H1 (cell line): ENCODE data around the gene CCK. TPM values are rescaled to one million over a fixed set of nuclear protein-coding genes. Genes with fewer than 3 reads are reported as not detected.

Experiments
- CTCF ChIA-PET: fragments of 300-600 bp; sonication (Branson Sonifier 250); formaldehyde crosslinking; loops from one replicate; lab custom pipeline; 2021; ENCODE audit not compliant: partially characterized antibody; lab: Charles Lee
- POLR2A ChIA-PET: fragments of 300-600 bp; sonication (Branson Sonifier 250); formaldehyde crosslinking; loops from one replicate; lab custom pipeline; 2021; ENCODE audit warnings: inconsistent platforms; ENCODE audit not compliant: partially characterized antibody; lab: Charles Lee
- DNase-seq, 2 experiments: peaks; one replicate each; pipeline versions ENCODE4 v3.0.0 to v3.0.0-alpha.2; 2010 to 2022; ENCODE audit warnings: low spot score in 2 of 2, low read depth in 1 of 2, mixed read lengths in 1 of 2
- FAIRE-seq: peaks from 2 replicates; lab custom pipeline; 2011; peaks lifted over from hg19 to GRCh38; lab: Jason Lieb, UNC
- H2AFZ ChIP-seq: 2 replicates; pipeline ENCODE4 v1.8.1; 2012; ENCODE audit warnings: low read length, inconsistent platforms
- H2AK5ac ChIP-seq: 2 replicates; pipeline ENCODE4 v1.6.1; 2013; ENCODE audit warnings: low read depth, low read length
- H2BK120ac ChIP-seq: replicated peaks from 2 replicates; pipeline ENCODE3; 2013; ENCODE audit warnings: low read depth, low read length, inconsistent platforms
- H2BK12ac ChIP-seq: 2 replicates; pipeline ENCODE4 v1.6.1; 2013; ENCODE audit warnings: low read depth, low read length
- H2BK15ac ChIP-seq: 2 replicates; pipeline ENCODE4 v1.6.1; 2013; ENCODE audit warnings: low read length
- H2BK20ac ChIP-seq: 2 replicates; pipeline ENCODE4 v1.6.1; 2013; ENCODE audit warnings: low read length
- H2BK5ac ChIP-seq: 2 replicates; pipeline ENCODE4 v1.6.1; 2013; ENCODE audit warnings: low read depth, low read length
- H3K14ac ChIP-seq: 2 replicates; pipeline ENCODE4 v1.6.1; 2013; ENCODE audit warnings: inconsistent platforms; ENCODE audit not compliant: insufficient read length
- H3K18ac ChIP-seq: 2 replicates; pipeline ENCODE4 v1.6.1; 2013; ENCODE audit warnings: low read length; ENCODE audit errors: extremely low read depth
- H3K23ac ChIP-seq: 2 replicates; pipeline ENCODE4 v1.6.1; 2013; ENCODE audit warnings: inconsistent platforms; ENCODE audit not compliant: insufficient read length
- H3K23me2 ChIP-seq: 2 replicates; pipeline ENCODE4 v1.6.1; 2013; ENCODE audit warnings: low read depth, low read length
- H3K27ac ChIP-seq: 2 replicates; pipeline ENCODE4 v1.6.1; 2011; ENCODE audit warnings: low read depth, low read length, inconsistent platforms
- H3K27me3 ChIP-seq, 4 experiments: replicated peaks in 1 of 4; 1 replicate in 1 of 4; 2 replicates in 3 of 4; pipeline versions ENCODE4 v1.6.1 to v1.8.1; 2011 to 2013; ENCODE audit warnings: low read length in 3 of 4, mild to moderate bottlenecking in 3 of 4, inconsistent platforms in 2 of 4, mixed read lengths in 2 of 4, moderate library complexity in 1 of 4; ENCODE audit not compliant: control insufficient read depth in 3 of 4, insufficient read depth in 3 of 4; ENCODE audit errors: extremely low read depth in 1 of 4
- H3K36me3 ChIP-seq, 4 experiments: 2 replicates each; pipeline versions ENCODE4 v1.6.1 to v1.8.1; 2011 to 2013; ENCODE audit warnings: mild to moderate bottlenecking in 4 of 4, low read length in 3 of 4, moderate library complexity in 2 of 4, control low read depth in 1 of 4, inconsistent platforms in 1 of 4; ENCODE audit not compliant: insufficient read depth in 4 of 4, control insufficient read depth in 2 of 4
- H3K4ac ChIP-seq: replicated peaks from 2 replicates; pipeline ENCODE3; 2013; ENCODE audit warnings: low read length, low read depth, mixed read lengths, inconsistent platforms; ENCODE audit not compliant: insufficient read length
- H3K4me1 ChIP-seq, 4 experiments: replicated peaks in 1 of 4; 1 replicate in 1 of 4; 2 replicates in 3 of 4; pipeline versions ENCODE4 v1.6.1 to v1.8.1; 2011 to 2013; ENCODE audit warnings: low read length in 3 of 4, inconsistent platforms in 2 of 4, mixed read lengths in 1 of 4; ENCODE audit not compliant: insufficient read depth in 4 of 4, control insufficient read depth in 3 of 4
- H3K4me2 ChIP-seq, 2 experiments: 2 replicates each; pipeline versions ENCODE4 v1.6.1 to v1.8.1; 2011 to 2013; ENCODE audit warnings: low read depth in 2 of 2, low read length in 2 of 2, control low read depth in 1 of 2, inconsistent platforms in 1 of 2, mild to moderate bottlenecking in 1 of 2; ENCODE audit not compliant: insufficient read depth in 1 of 2
- H3K4me3 ChIP-seq, 4 experiments: fragments of 200-600, 300-600 bp in 1 of 4; sonication (generic), shearing (Covaris generic), sonication (Bioruptor Twin) in 1 of 4; 2 replicates each; pipeline versions ENCODE4 v1.5.1 to v1.8.1; 2011 to 2016; ENCODE audit warnings: low read length in 4 of 4, low read depth in 3 of 4, control low read depth in 2 of 4, inconsistent platforms in 2 of 4, mild to moderate bottlenecking in 2 of 4, mixed read lengths in 1 of 4, moderate library complexity in 1 of 4; ENCODE audit not compliant: insufficient read depth in 2 of 4; ENCODE audit errors: extremely low read depth in 1 of 4
- H3K56ac ChIP-seq: replicated peaks from 2 replicates; pipeline ENCODE3; 2013; ENCODE audit warnings: low read depth, mild to moderate bottlenecking, mixed read lengths, low read length, inconsistent platforms; ENCODE audit not compliant: insufficient read length
- H3K79me1 ChIP-seq: 2 replicates; pipeline ENCODE4 v1.6.1; 2013; ENCODE audit warnings: low read depth, low read length, control low read depth
- H3K79me2 ChIP-seq, 2 experiments: 2 replicates each; pipeline versions ENCODE4 v1.6.1 to v1.8.1; 2012 to 2013; ENCODE audit warnings: low read length in 2 of 2, mild to moderate bottlenecking in 2 of 2, inconsistent platforms in 1 of 2; ENCODE audit not compliant: insufficient read depth in 2 of 2, control insufficient read depth in 1 of 2
- H3K9ac ChIP-seq, 4 experiments: replicated peaks in 1 of 4; 1 replicate in 1 of 4; 2 replicates in 3 of 4; pipeline versions ENCODE4 v1.6.1 to v1.8.1; 2011 to 2013; ENCODE audit warnings: low read depth in 3 of 4, low read length in 3 of 4, control low read depth in 2 of 4, mild to moderate bottlenecking in 2 of 4, moderate library complexity in 2 of 4, inconsistent platforms in 1 of 4; ENCODE audit errors: extremely low read depth in 1 of 4
- H3K9me3 ChIP-seq, 2 experiments: 2 replicates each; pipeline versions ENCODE4 v1.6.1 to v1.8.1; 2012 to 2013; ENCODE audit warnings: mild to moderate bottlenecking in 2 of 2, moderate library complexity in 2 of 2, control low read depth in 1 of 2, inconsistent platforms in 1 of 2, low read depth in 1 of 2, low read length in 1 of 2, mixed read lengths in 1 of 2; ENCODE audit not compliant: insufficient read depth in 2 of 2
- H4K20me1 ChIP-seq, 2 experiments: replicated peaks in 1 of 2; 2 replicates each; pipeline versions ENCODE3 to v1.8.1; 2011 to 2013; ENCODE audit warnings: inconsistent platforms in 2 of 2, low read length in 2 of 2, mild to moderate bottlenecking in 1 of 2; ENCODE audit not compliant: insufficient read depth in 2 of 2, control insufficient read depth in 1 of 2
- H4K5ac ChIP-seq: 2 replicates; pipeline ENCODE4 v1.6.1; 2013; ENCODE audit warnings: low read length, low read depth, mixed read lengths, inconsistent platforms; ENCODE audit not compliant: insufficient read length
- H4K8ac ChIP-seq: 2 replicates; pipeline ENCODE4 v1.8.0; 2013; ENCODE audit warnings: mild to moderate bottlenecking, moderate library complexity, low read length, inconsistent platforms; ENCODE audit not compliant: insufficient read depth; ENCODE audit errors: extremely low read depth
- H4K91ac ChIP-seq: replicated peaks from 2 replicates; pipeline ENCODE3; 2013; ENCODE audit warnings: low read length, mixed read lengths, inconsistent platforms; ENCODE audit not compliant: insufficient read length
- EZH2 ChIP-seq: fragments of 200-600 bp; sonication (generic); IDR thresholded peaks from 2 replicates; pipeline ENCODE4 v1.7.1; 2012; ENCODE audit warnings: low read depth, mild to moderate bottlenecking, moderate library complexity, low read length, inconsistent platforms; ENCODE audit not compliant: severe bottlenecking
- WGBS, 2 experiments: shearing (Covaris generic) in 1 of 2; methylation state at CpG; one replicate each; pipeline versions ENCODE4 v1.1.6 to v1.1.7; 2013 to 2015; ENCODE audit warnings: low lambda C conversion rate in 2 of 2, mixed read lengths in 2 of 2, inconsistent platforms in 1 of 2, low coverage in 1 of 2, missing lambda C conversion rate in 1 of 2; ENCODE audit not compliant: insufficient replicate concordance in 2 of 2, insufficient coverage in 1 of 2, insufficient read length in 1 of 2; ENCODE audit errors: extremely low coverage in 1 of 2, missing lambda C conversion rate in 1 of 2; 5-methylcytosine and 5-hydroxymethylcytosine counted together
- long read RNA-seq, 2 experiments: library from RNA in 1 of 2; library from capped mRNA in 1 of 2; stranded (forward); transcript quantifications; one replicate each; pipeline ENCODE4 v2.0.0, GENCODE V29; 2021; ENCODE audit warnings: inconsistent platforms in 1 of 2
- polyA minus RNA-seq, 3 experiments: library from RNA; depleted of rRNA, polyadenylated mRNA; stranded (reverse); fragments of >200 nt; gene quantifications; 1 replicate in 2 of 3; 2 replicates in 1 of 3; pipeline ENCODE4 v1.2.3, GENCODE V29; 2011
- polyA plus RNA-seq, 7 experiments: library from polyadenylated mRNA; depleted of rRNA in 3 of 7; stranded (reverse) in 5 of 7; unstranded in 2 of 7; fragments of >200 nt in 5 of 7; fragments of 200-250 nt in 2 of 7; gene quantifications; 1 replicate in 5 of 7; 2 replicates in 1 of 7; 4 replicates in 1 of 7; pipeline versions ENCODE4 v1.2.1 to v1.2.3, GENCODE V29; 2011 to 2013; ENCODE audit warnings: missing spikeins in 2 of 7, mixed read lengths in 2 of 7
- total RNA-seq: library from RNA; stranded (reverse); fragmentation: NEBNext Ultra II Directional; extraction: Animal tissue kit (Norgen Biotek cat#: 25700); gene quantifications from 2 replicates; pipeline ENCODE4 v1.2.1, GENCODE V29; 2021

Gene CCK
- total RNA-seq (0.99 and 2.4 TPM in 2 replicates), polyA plus RNA-seq (2011; rRNA removed) (2.8 and 3.5 TPM in 2 replicates), polyA minus RNA-seq (2011; rRNA and poly(A)+ RNA removed) (0.46 TPM in 1 of 2 replicates, not detected in the other)
- 2.3 TPM for polyA plus RNA-seq (2011; cell fraction: cytosol; rRNA removed)
- 1.7 TPM for polyA plus RNA-seq (2011; cell fraction: nucleus; rRNA removed)
- 1.0 to 1.7 TPM (median 1.5 TPM) in 4 replicates for polyA plus RNA-seq (2012, experiment 1 of 2)
- polyA plus RNA-seq (2012, experiment 2 of 2), result 0.93 TPM
- polyA plus RNA-seq (2013, experiment 1 of 2), result 0.55 TPM
- polyA plus RNA-seq (2013, experiment 2 of 2), result 0.99 TPM
- not detected for polyA minus RNA-seq (2011; cell fraction: cytosol; rRNA and poly(A)+ RNA removed)
- polyA minus RNA-seq (2011; cell fraction: nucleus; rRNA and poly(A)+ RNA removed), result 1.3 TPM
- long read RNA-seq, experiment 1, result 0 reads
- long read RNA-seq, experiment 2, result 0 reads

GRCh38 chr3:42266085-42266484 is at the start of gene CCK:
TSS of gene CCK (minus strand) at chr3:42266185. CDS start at chr3:42263630, 2,555 bp downstream.
- H3K79me1 ChIP-seq, result no peaks in the 10 kb centered on the region
- peaks cover 0 to 4% of the 10 kb centered on the region in 2 experiments; a peak in 2 of 4 replicates for H3K9me3 ChIP-seq
- TF ChIP-seq EZH2, result no peak
- no peak within 1 kb of the TSS for H3K9ac ChIP-seq
- no peak within 1 kb of the TSS for H3K4me2 ChIP-seq
- DNase-seq (no peak), FAIRE-seq (no peak)
- H3K79me2 ChIP-seq, result no peaks in the 10 kb centered on the region
- no peak within 1 kb of the TSS for H2BK12ac ChIP-seq
- no peak within 1 kb of the TSS for H3K56ac ChIP-seq
- H2AFZ ChIP-seq, result no peak within 1 kb of the TSS; the same call in 1 of the 2 replicates
- no peak within 1 kb of the TSS for H2BK15ac ChIP-seq
- H4K20me1 ChIP-seq, result no peaks in the 10 kb centered on the region
- no peak within 1 kb of the TSS for H2BK120ac ChIP-seq
- WGBS, 2 experiments, result 88% methylated on average over 8 of the region's 16 CpGs; no CpG with 5 or more reads in 1 of the 2 experiments
- H3K36me3 ChIP-seq, result no peaks in the 10 kb centered on the region
- H3K4me3 ChIP-seq, result no peak within 1 kb of the TSS
- H4K8ac ChIP-seq, result peak within 1 kb of the TSS; percentile 6; the same call in 1 of the 2 replicates
- no peak within 1 kb of the TSS for H3K14ac ChIP-seq
- H2BK5ac ChIP-seq, result no peak within 1 kb of the TSS
- ChIA-PET CTCF (interaction anchor here (2.8 kb wide), 1 partner anchor 18 kb away, joined by 14 read pairs; no protein-coding TSS in a partner anchor), POLR2A (interaction anchor here (0.7 kb wide), 1 partner anchor 342 kb away, joined by 3 read pairs; no protein-coding TSS in a partner anchor)
- H2BK20ac ChIP-seq, result no peak within 1 kb of the TSS
- H3K4me1 ChIP-seq, result peaks cover 0 to 9% (median 1%) of the 10 kb centered on the region in 4 experiments; a peak in 5 of 7 replicates
- H3K27ac ChIP-seq, result no peak within 1 kb of the TSS
- no peak within 1 kb of the TSS for H2AK5ac ChIP-seq
- peaks cover 4% of the 10 kb centered on the region for H3K23me2 ChIP-seq
- H3K23ac ChIP-seq, result no peak within 1 kb of the TSS
- no peak within 1 kb of the TSS; the same call in 1 of the 2 replicates for H3K18ac ChIP-seq
- H4K91ac ChIP-seq, result no peak within 1 kb of the TSS
- H3K27me3 ChIP-seq, result peaks cover 2 to 31% (median 30%) of the 10 kb centered on the region in 4 experiments
- H3K4ac ChIP-seq, result no peak within 1 kb of the TSS
- H4K5ac ChIP-seq, result no peak within 1 kb of the TSS
